ENCODE measurements around the gene CASZ1. TPM values are rescaled to one million over a fixed set of nuclear protein-coding genes. Genes with fewer than 3 reads are reported as not detected.

Gene CASZ1
- total RNA-seq, 2 donors from 2014 or later: 44.3 to 50.3 TPM

DNA sequence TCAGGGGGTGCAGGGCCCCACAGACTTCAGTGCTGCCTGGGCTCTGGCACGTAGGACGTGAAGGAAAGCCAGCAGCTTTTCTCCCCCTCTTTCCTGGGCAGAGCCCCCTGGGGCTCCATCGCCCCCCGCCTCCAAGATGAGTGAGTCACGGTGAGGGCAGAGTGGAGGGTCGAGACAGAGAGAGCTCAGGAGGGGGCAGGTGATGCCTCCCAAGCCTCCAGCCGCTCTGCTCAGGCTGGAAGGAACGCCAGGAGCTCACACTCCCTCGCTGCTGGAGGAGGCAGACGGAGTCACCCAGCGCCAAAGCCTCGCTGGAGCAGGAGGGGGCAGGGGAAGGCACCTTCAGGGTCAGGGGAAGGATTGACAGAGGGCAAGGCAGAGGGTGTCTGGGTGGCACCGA is 119.5 kb downstream of the CASZ1 start:
- TF ChIP-seq, protein P1, sequence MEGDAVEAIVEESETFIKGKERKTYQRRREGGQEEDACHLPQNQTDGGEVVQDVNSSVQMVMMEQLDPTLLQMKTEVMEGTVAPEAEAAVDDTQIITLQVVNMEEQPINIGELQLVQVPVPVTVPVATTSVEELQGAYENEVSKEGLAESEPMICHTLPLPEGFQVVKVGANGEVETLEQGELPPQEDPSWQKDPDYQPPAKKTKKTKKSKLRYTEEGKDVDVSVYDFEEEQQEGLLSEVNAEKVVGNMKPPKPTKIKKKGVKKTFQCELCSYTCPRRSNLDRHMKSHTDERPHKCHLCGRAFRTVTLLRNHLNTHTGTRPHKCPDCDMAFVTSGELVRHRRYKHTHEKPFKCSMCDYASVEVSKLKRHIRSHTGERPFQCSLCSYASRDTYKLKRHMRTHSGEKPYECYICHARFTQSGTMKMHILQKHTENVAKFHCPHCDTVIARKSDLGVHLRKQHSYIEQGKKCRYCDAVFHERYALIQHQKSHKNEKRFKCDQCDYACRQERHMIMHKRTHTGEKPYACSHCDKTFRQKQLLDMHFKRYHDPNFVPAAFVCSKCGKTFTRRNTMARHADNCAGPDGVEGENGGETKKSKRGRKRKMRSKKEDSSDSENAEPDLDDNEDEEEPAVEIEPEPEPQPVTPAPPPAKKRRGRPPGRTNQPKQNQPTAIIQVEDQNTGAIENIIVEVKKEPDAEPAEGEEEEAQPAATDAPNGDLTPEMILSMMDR (IDR thresholded peaks at IDR 0.05): no peak
- no peak for DNase-seq (ENCODE audit: low spot score)
- Histone ChIP-seq H3K4me1 (peaks cover 0 to 98% of the 10 kb centered on the region in 2 donors), H3K36me3 (no peaks in the 10 kb centered on the region), H3K4me3 (no peak overlapping the region), H3K27me3 (no peaks in the 10 kb centered on the region), H3K27ac (peak overlapping the region; percentile 72 to 85), H3K9me3 (no peaks in the 10 kb centered on the region)

DNA sequence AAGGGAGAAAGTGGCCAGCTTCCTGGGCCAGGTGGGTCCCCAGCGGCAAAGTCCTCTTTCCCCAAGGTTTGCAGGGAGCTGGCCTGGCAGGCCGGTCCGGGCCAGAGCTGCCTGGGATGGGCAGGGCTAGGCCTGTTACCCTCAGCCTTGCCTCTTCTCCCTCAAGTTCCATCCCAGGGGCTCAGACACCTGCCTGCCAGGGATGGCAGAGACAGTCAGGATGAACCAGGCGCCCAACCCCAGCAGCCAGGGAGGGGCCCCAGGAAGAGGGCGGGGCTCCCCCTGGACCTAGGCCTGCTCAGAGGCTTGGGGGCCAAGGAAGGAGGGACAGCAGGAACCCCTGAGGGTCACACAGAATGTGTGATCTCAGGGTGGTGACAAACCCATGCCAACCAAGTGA is 120.6 kb downstream of the CASZ1 start:
- H3K4me3 ChIP-seq: no peak overlapping the region
- H3K27me3 ChIP-seq: no peaks in the 10 kb centered on the region
- H3K27ac ChIP-seq: peak overlapping the region; percentile 72 to 85
- H3K9me3 ChIP-seq: no peaks in the 10 kb centered on the region
- no peaks in the 10 kb centered on the region for H3K36me3 ChIP-seq
- peaks cover 0 to 97% of the 10 kb centered on the region in 2 donors for H3K4me1 ChIP-seq
- TF ChIP-seq, protein P1 (IDR thresholded peaks at IDR 0.05): no peak
- no peak for DNase-seq (ENCODE audit: low spot score)

DNA sequence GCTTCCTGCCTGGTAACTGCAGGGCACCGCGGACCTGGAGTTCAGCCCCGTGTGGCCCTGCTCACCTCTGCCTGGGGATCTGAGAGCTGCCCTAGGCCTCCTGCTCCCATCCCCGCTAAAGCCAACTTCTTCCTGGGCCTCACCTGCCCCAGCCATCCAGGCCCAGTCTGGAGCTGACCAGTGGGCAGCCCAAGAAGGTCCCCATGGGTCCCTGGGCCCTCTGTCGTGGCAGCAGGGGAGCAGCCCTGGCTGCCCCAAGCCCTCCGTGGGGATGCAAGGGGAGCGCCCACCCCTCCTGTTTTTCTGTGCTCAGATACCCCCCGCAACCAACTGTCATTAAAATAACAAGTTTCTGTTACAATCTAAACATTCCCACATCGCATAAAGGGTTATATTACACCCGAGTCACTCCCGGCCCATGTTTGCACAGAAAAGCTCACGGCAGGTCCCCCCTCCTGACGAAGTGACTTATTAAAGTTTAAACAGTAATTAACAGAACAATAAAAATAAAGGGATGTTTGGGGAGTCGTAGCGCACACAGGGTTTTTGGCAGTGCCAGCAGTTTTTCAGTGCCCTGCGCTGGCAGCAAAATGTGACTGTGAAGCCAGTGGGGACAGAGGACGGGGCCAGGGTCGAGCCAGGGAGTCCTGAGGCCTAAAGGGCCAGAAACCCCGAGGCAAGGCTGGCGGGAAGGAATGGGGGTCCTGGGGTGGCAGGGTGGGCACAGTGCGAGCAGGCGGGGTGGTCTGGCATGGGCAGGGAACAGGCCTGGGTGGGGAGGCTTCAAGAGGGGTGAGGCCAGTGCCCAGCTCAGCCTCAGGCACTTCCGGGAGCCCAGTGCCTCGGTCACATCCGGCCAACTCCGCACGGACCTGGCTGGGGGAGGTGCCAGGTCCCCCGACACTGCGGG is 121.5 kb downstream of the CASZ1 start:
- Histone ChIP-seq H3K4me1 (peaks cover 0 to 97% of the 10 kb centered on the region in 2 donors), H3K36me3 (no peaks in the 10 kb centered on the region), H3K27me3 (no peaks in the 10 kb centered on the region), H3K9me3 (no peaks in the 10 kb centered on the region), H3K4me3 (no peak overlapping the region), H3K27ac (peak overlapping the region; percentile 72 to 85)
- no peak for DNase-seq (ENCODE audit: low spot score)
- TF ChIP-seq, protein P1 (IDR thresholded peaks at IDR 0.05): no peak

DNA sequence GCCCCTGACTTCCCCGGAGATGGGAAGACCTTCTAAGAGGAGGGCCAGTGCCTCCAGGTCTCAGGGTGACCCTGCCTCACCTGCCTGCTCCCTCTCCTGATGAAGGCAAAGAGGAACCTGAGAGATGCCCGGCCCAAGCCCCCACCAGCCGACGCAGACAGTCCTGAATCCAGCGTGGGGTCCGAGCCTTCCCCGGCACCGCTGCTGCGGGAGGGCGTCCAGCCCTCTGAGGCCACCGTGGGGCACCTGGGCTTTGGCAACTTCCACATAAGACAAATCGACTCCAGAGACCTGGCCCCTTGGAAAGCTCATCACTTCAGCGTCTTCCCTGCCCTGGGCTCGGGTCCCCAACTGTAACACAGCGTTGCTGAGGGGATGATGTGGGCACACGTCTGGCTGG is 122.2 kb downstream of the CASZ1 start:
- no peak for DNase-seq (ENCODE audit: low spot score)
- Histone ChIP-seq H3K4me3 (no peak overlapping the region), H3K27me3 (no peaks in the 10 kb centered on the region), H3K9me3 (no peaks in the 10 kb centered on the region), H3K4me1 (peaks cover 0 to 97% of the 10 kb centered on the region in 2 donors), H3K27ac (peak overlapping the region; percentile 43 to 72), H3K36me3 (no peaks in the 10 kb centered on the region)
- TF ChIP-seq, protein P1 (IDR thresholded peaks at IDR 0.05): no peak

DNA sequence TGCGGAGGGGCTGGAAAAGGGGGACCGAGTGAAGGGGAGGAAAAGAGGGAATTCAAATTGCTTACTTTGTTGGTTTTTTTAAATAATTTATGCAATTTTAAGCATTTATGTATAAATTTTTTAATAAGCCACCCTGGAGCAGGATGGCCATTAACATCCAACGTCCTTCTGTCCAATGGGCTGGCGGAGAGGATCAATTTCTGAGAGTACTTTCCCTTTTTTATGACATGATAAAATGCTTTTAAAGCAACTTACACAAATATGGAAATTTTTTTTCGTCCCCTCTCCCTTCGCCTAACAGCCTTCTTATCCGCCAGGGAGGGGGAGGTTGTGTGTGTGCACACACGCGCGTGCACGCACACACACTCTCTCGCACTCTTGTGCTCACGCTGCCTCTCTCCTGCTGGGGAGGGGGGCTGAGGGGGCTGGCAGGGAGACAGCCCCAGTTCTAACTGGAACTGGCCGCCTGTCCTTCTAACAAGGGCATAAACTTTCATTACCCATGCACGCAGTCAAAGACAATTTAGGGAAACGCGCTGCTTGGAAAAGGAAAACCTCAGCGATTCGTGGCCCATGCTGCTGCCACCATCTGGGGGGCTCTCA is 123.2 kb downstream of the CASZ1 start:
- peak overlapping the region; percentile 43 to 70 for H3K27ac ChIP-seq
- H3K9me3 ChIP-seq: no peaks in the 10 kb centered on the region
- TF ChIP-seq, protein P1 (IDR thresholded peaks at IDR 0.05): no peak
- no peak for DNase-seq (ENCODE audit: low spot score)
- H3K4me3 ChIP-seq: no peak overlapping the region
- H3K36me3 ChIP-seq: no peaks in the 10 kb centered on the region
- peaks cover 0 to 97% of the 10 kb centered on the region in 2 donors for H3K4me1 ChIP-seq
- no peaks in the 10 kb centered on the region for H3K27me3 ChIP-seq
